Measurements from ENCODE around the gene AIMP1.

The AIMP1 gene

DNA sequence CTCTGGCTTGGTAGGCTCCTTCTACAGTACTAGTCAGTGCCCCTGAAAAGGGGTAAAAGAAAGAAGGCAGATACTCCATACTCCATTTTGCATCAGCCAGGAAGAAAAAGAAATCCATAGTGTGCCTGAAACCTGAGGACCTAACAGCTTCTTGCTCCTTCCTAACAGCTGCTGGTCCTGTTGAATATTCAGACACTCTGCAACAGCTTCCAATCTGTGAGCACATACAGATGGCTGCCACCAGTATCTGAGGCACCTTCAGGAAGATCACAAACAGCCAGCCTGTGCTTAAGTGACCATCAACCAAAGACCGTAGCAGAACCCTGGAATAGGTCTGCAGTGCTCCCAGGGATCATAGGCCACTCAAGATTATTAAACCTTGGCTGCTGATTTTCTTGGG is 47.9 kb downstream of the AIMP1 start:
- H4K91ac ChIP-seq (ENCODE audit: low read depth, low read length, poor library complexity) = no peak overlapping the region
- H2BK15ac ChIP-seq (ENCODE audit: low read length) = no peak overlapping the region
- H3K4ac ChIP-seq (ENCODE audit: low read length) = no peak overlapping the region
- H3K27ac ChIP-seq (replicated peaks; ENCODE audit: low read length) = no peak overlapping the region
- no CpG with 5 or more reads among the region's 1 CpG for WGBS, 2 donors (ENCODE audit: extremely low coverage in 2 of 2, insufficient read length in 2 of 2, insufficient replicate concordance in 1 of 2)
- no peak overlapping the region for H2AK5ac ChIP-seq (ENCODE audit: low read depth, low read length)
- no peak overlapping the region for H3K18ac ChIP-seq (ENCODE audit: low read length)
- no peak overlapping the region for H3K4me2 ChIP-seq (ENCODE audit: insufficient read depth, low read length, poor library complexity, severe bottlenecking)
- DNase-seq (ENCODE audit: low spot score) = no peak
- H4K8ac ChIP-seq (ENCODE audit: low read depth, low read length) = peak overlapping the region; percentile 31
- H3K4me1 ChIP-seq (ENCODE audit: control insufficient read depth in 2 of 2, insufficient read depth in 1 of 2, low read depth in 1 of 2, low read length in 2 of 2) = peaks cover 0 to 7% of the 10 kb centered on the region in 2 donors
- H2BK120ac ChIP-seq (ENCODE audit: low read depth, low read length) = no peak overlapping the region
- no peak overlapping the region for H2BK12ac ChIP-seq (ENCODE audit: low read length)
- no peak overlapping the region for H3K4me3 ChIP-seq (ENCODE audit: low read length in 2 of 2)
- H3K27me3 ChIP-seq (ENCODE audit: control insufficient read depth in 3 of 3, insufficient read depth in 3 of 3, low read depth in 1 of 3, low read length in 3 of 3) = no peaks in the 10 kb centered on the region
- no peaks in the 10 kb centered on the region for H3K9me3 ChIP-seq (replicated peaks in 1 of 2; ENCODE audit: control insufficient read depth in 2 of 2, insufficient read depth in 1 of 2, low read depth in 1 of 2, low read length in 2 of 2)
- no peak overlapping the region for H2BK5ac ChIP-seq (ENCODE audit: low read length)
- H3K79me1 ChIP-seq (ENCODE audit: low read depth, low read length) = no peaks in the 10 kb centered on the region
- no peak overlapping the region for H3K23ac ChIP-seq (ENCODE audit: low read depth, low read length, poor library complexity)
- peak overlapping the region; percentile 92 for H2AFZ ChIP-seq (ENCODE audit: low read length)
- H3K14ac ChIP-seq (ENCODE audit: low read length) = no peak overlapping the region
- H3K9ac ChIP-seq (ENCODE audit: low read depth, low read length, poor library complexity) = no peak overlapping the region
- H3K36me3 ChIP-seq (replicated peaks in 1 of 2; ENCODE audit: control insufficient read depth in 2 of 2, insufficient read depth in 2 of 2, low read length in 2 of 2) = no peaks in the 10 kb centered on the region

DNA sequence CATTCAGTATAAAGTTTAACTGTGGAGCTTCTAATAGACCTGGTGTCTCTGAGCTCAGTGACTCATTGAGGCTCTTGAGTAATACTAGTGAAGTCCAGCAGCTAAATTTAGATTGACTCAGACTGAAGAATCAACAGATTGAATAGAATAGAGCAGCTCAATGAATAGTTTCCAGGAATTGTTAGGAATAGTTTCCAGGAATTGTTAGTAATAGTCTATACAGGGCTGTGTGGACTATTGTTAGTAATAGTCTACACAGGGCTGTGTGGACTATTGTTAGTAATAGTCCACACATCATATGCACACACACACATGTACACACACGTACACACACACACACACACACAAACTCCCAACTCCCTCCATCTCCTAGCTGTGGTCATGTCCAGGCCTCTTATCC is 49.3 kb downstream of the AIMP1 start:
- no CpG with 5 or more reads among the region's 1 CpG for WGBS, 2 donors (ENCODE audit: extremely low coverage in 2 of 2, insufficient read length in 2 of 2, insufficient replicate concordance in 1 of 2)
- Histone ChIP-seq H3K27me3 (ENCODE audit: control insufficient read depth in 3 of 3, insufficient read depth in 3 of 3, low read depth in 1 of 3, low read length in 3 of 3) (no peaks in the 10 kb centered on the region), H2BK12ac (ENCODE audit: low read length) (no peak overlapping the region), H3K4ac (ENCODE audit: low read length) (no peak overlapping the region), H3K27ac (replicated peaks; ENCODE audit: low read length) (no peak overlapping the region), H3K9ac (ENCODE audit: low read depth, low read length, poor library complexity) (no peak overlapping the region), H3K23ac (ENCODE audit: low read depth, low read length, poor library complexity) (no peak overlapping the region), H3K79me1 (ENCODE audit: low read depth, low read length) (no peaks in the 10 kb centered on the region), H3K36me3 (replicated peaks in 1 of 2; ENCODE audit: control insufficient read depth in 2 of 2, insufficient read depth in 2 of 2, low read length in 2 of 2) (no peaks in the 10 kb centered on the region), H2AK5ac (ENCODE audit: low read depth, low read length) (no peak overlapping the region), H2AFZ (ENCODE audit: low read length) (peak overlapping the region; percentile 63), H4K8ac (ENCODE audit: low read depth, low read length) (no peak overlapping the region), H3K4me3 (ENCODE audit: low read length in 2 of 2) (no peak overlapping the region), H3K4me2 (ENCODE audit: insufficient read depth, low read length, poor library complexity, severe bottlenecking) (no peak overlapping the region), H3K9me3 (replicated peaks in 1 of 2; ENCODE audit: control insufficient read depth in 2 of 2, insufficient read depth in 1 of 2, low read depth in 1 of 2, low read length in 2 of 2) (no peaks in the 10 kb centered on the region), H2BK15ac (ENCODE audit: low read length) (no peak overlapping the region), H3K4me1 (ENCODE audit: control insufficient read depth in 2 of 2, insufficient read depth in 1 of 2, low read depth in 1 of 2, low read length in 2 of 2) (peaks cover 0 to 7% of the 10 kb centered on the region in 2 donors), H2BK5ac (ENCODE audit: low read length) (no peak overlapping the region), H2BK120ac (ENCODE audit: low read depth, low read length) (no peak overlapping the region), H4K91ac (ENCODE audit: low read depth, low read length, poor library complexity) (no peak overlapping the region), H3K14ac (ENCODE audit: low read length) (no peak overlapping the region), H3K18ac (ENCODE audit: low read length) (no peak overlapping the region)
- no peak for DNase-seq (ENCODE audit: low spot score)

DNA sequence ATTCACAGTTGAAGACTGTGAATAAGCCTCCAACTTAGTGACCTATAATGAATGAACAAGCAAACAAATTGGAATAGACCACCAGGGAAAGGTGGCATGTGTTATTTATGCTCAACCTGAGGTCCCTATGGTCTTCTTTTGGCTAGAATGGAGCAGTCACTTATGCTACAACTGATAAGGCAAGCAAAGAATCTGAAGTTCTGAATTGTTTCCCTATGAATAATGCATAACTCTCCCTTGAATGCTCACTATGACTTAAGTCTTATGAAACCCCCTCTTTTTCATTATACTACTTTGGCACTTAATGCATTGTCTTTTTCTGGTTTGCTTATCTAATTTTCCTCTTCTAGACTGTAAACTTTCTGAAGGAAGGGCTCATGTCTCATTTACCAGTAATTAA is 49.7 kb downstream of the AIMP1 start:
- Histone ChIP-seq H2AK5ac (ENCODE audit: low read depth, low read length) (no peak overlapping the region), H3K23ac (ENCODE audit: low read depth, low read length, poor library complexity) (no peak overlapping the region), H3K18ac (ENCODE audit: low read length) (no peak overlapping the region), H3K4ac (ENCODE audit: low read length) (no peak overlapping the region), H3K79me1 (ENCODE audit: low read depth, low read length) (no peaks in the 10 kb centered on the region), H2BK120ac (ENCODE audit: low read depth, low read length) (no peak overlapping the region), H2BK12ac (ENCODE audit: low read length) (no peak overlapping the region), H3K4me3 (ENCODE audit: low read length in 2 of 2) (no peak overlapping the region), H3K4me1 (ENCODE audit: control insufficient read depth in 2 of 2, insufficient read depth in 1 of 2, low read depth in 1 of 2, low read length in 2 of 2) (peaks cover 0 to 7% of the 10 kb centered on the region in 2 donors), H2BK15ac (ENCODE audit: low read length) (no peak overlapping the region), H3K27me3 (ENCODE audit: control insufficient read depth in 3 of 3, insufficient read depth in 3 of 3, low read depth in 1 of 3, low read length in 3 of 3) (no peaks in the 10 kb centered on the region), H3K4me2 (ENCODE audit: insufficient read depth, low read length, poor library complexity, severe bottlenecking) (no peak overlapping the region), H2BK5ac (ENCODE audit: low read length) (no peak overlapping the region), H3K14ac (ENCODE audit: low read length) (no peak overlapping the region), H3K9me3 (replicated peaks in 1 of 2; ENCODE audit: control insufficient read depth in 2 of 2, insufficient read depth in 1 of 2, low read depth in 1 of 2, low read length in 2 of 2) (no peaks in the 10 kb centered on the region), H3K36me3 (replicated peaks in 1 of 2; ENCODE audit: control insufficient read depth in 2 of 2, insufficient read depth in 2 of 2, low read length in 2 of 2) (no peaks in the 10 kb centered on the region), H2AFZ (ENCODE audit: low read length) (peak overlapping the region; percentile 18), H4K91ac (ENCODE audit: low read depth, low read length, poor library complexity) (no peak overlapping the region), H4K8ac (ENCODE audit: low read depth, low read length) (no peak overlapping the region), H3K9ac (ENCODE audit: low read depth, low read length, poor library complexity) (no peak overlapping the region), H3K27ac (replicated peaks; ENCODE audit: low read length) (no peak overlapping the region)
- no peak for DNase-seq (ENCODE audit: low spot score)

DNA sequence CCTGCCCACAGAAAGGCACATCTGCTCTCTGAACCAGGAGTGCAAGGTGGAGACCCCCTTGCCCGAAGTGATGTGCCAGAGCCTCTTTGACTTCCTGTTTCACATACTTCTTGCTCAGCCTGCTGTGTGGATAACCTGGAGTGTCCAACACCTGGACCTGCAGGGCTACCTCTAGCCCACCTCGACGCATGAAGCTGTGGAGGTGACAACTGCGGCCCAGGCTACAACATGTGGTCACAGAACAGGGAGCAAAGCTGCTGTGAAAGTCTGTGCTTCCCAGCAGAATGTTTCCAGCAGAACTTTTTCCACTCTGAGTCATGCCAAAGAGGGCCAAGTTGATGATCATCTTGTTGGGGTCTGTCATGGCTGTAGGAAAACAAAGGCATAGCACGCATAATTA is 50.7 kb downstream of the AIMP1 start:
- no peak overlapping the region for H3K4ac ChIP-seq (ENCODE audit: low read length)
- no peak overlapping the region for H2BK12ac ChIP-seq (ENCODE audit: low read length)

More for the DNA sequence above, 50.7 kb downstream of the AIMP1 start:
- no peaks in the 10 kb centered on the region for H3K27me3 ChIP-seq (ENCODE audit: control insufficient read depth in 3 of 3, insufficient read depth in 3 of 3, low read depth in 1 of 3, low read length in 3 of 3)
- no peak overlapping the region for H4K8ac ChIP-seq (ENCODE audit: low read depth, low read length)
- H3K36me3 ChIP-seq (replicated peaks in 1 of 2; ENCODE audit: control insufficient read depth in 2 of 2, insufficient read depth in 2 of 2, low read length in 2 of 2) = no peaks in the 10 kb centered on the region
- no peak overlapping the region for H2AK5ac ChIP-seq (ENCODE audit: low read depth, low read length)
- no peak overlapping the region for H3K14ac ChIP-seq (ENCODE audit: low read length)
- H3K18ac ChIP-seq (ENCODE audit: low read length) = no peak overlapping the region
- H2BK120ac ChIP-seq (ENCODE audit: low read depth, low read length) = no peak overlapping the region
- no peak overlapping the region for H3K27ac ChIP-seq (replicated peaks; ENCODE audit: low read length)
- no peak overlapping the region for H3K4me2 ChIP-seq (ENCODE audit: insufficient read depth, low read length, poor library complexity, severe bottlenecking)
- no peak overlapping the region for H3K4me3 ChIP-seq (ENCODE audit: low read length in 2 of 2)
- H2BK5ac ChIP-seq (ENCODE audit: low read length) = no peak overlapping the region
- no peaks in the 10 kb centered on the region for H3K79me1 ChIP-seq (ENCODE audit: low read depth, low read length)
- WGBS, 2 donors (ENCODE audit: extremely low coverage in 2 of 2, insufficient read length in 2 of 2, insufficient replicate concordance in 1 of 2) = no CpG with 5 or more reads among the region's 5 CpGs
- H3K9ac ChIP-seq (ENCODE audit: low read depth, low read length, poor library complexity) = no peak overlapping the region
- H4K91ac ChIP-seq (ENCODE audit: low read depth, low read length, poor library complexity) = no peak overlapping the region
- DNase-seq (ENCODE audit: low spot score) = no peak
- H2BK15ac ChIP-seq (ENCODE audit: low read length) = no peak overlapping the region
- no peak overlapping the region for H2AFZ ChIP-seq (ENCODE audit: low read length)
- peaks cover 0 to 7% of the 10 kb centered on the region in 2 donors for H3K4me1 ChIP-seq (ENCODE audit: control insufficient read depth in 2 of 2, insufficient read depth in 1 of 2, low read depth in 1 of 2, low read length in 2 of 2)
- H3K23ac ChIP-seq (ENCODE audit: low read depth, low read length, poor library complexity) = no peak overlapping the region
- H3K9me3 ChIP-seq (replicated peaks in 1 of 2; ENCODE audit: control insufficient read depth in 2 of 2, insufficient read depth in 1 of 2, low read depth in 1 of 2, low read length in 2 of 2) = no peaks in the 10 kb centered on the region
